HG03342 (cell line): Measurements from ENCODE around the gene LDB1.

Experiments used
- ATAC-seq: cut with Tn5 transposase; IDR thresholded peaks from one replicate; pipeline ENCODE4 v1.9.1; 2021; ENCODE audit warnings: mild to moderate bottlenecking, moderate library complexity; ENCODE audit not compliant: unreplicated experiment

Gene LDB1

GRCh38 chr10:102135956-102136526 lies 15.9 kb upstream of the LDB1 start:
- ATAC-seq: no peak

GRCh38 chr10:102134416-102134815 lies 14.2 kb upstream of the LDB1 start:
- ATAC-seq: no peak

GRCh38 chr10:102133373-102134195 lies 13.4 kb upstream of the LDB1 start:
- no peak for ATAC-seq

- peak; percentile 92 for ATAC-seq
Measured at GRCh38 chr10:102132563-102133372, 12.6 kb upstream of the LDB1 start, which contains the start of gene PPRC1. PPRC1 (plus strand) TSS chr10:102133040; CDS start chr10:102133069, 29 bp downstream.

GRCh38 chr10:102132193-102132562 lies 12.0 kb upstream of the LDB1 start:
- ATAC-seq: no peak

- ATAC-seq: no peak
Measured at GRCh38 chr10:102131286-102132170, 11.4 kb upstream of the LDB1 start.

GRCh38 chr10:102123223-102123622 lies 3.1 kb upstream of the LDB1 start:
- ATAC-seq: no peak

- ATAC-seq: no peak
Measured at GRCh38 chr10:102122450-102122849, 2.3 kb upstream of the LDB1 start.

- ATAC-seq: no peak
Measured at GRCh38 chr10:102121739-102122372, 1.7 kb upstream of the LDB1 start.

GRCh38 chr10:102120991-102121738 lies 997 bp upstream of the LDB1 start:
- no peak for ATAC-seq

- ATAC-seq: no peak
Measured at GRCh38 chr10:102119417-102120141, 589 bp downstream of the LDB1 start.

GRCh38 chr10:102118867-102119266 lies 1.3 kb downstream of the LDB1 start:
- no peak for ATAC-seq

- ATAC-seq: peak; percentile 23
Measured at GRCh38 chr10:102117391-102118159, 2.6 kb downstream of the LDB1 start.

GRCh38 chr10:102116656-102117055 lies 3.5 kb downstream of the LDB1 start:
- no peak for ATAC-seq

- no peak for ATAC-seq
Measured at GRCh38 chr10:102115775-102116174, 4.4 kb downstream of the LDB1 start.

- ATAC-seq: peak; percentile 62
Measured at GRCh38 chr10:102114861-102115618, 5.1 kb downstream of the LDB1 start.
